ENCODE results near the gene AKNAD1. TPM values are rescaled to one million over a fixed set of nuclear protein-coding genes. Genes with fewer than 3 reads are reported as not detected.

AKNAD1 gene
- polyA plus RNA-seq, 1 of the 3 experiments (the other 2 are of a cell fraction): 0.71 TPM

Other genes starting within 250 kb of the AKNAD1 start
- gene HENMT1, start 196.0 kb downstream of the AKNAD1 start, polyA plus RNA-seq (2012; rRNA removed): 0.03 TPM in 2 replicates
- gene PRPF38B, start 164.8 kb downstream of the AKNAD1 start, polyA plus RNA-seq (2012; rRNA removed): 17.5 and 22.3 TPM in 2 replicates
- 0.02 TPM in 1 of 2 replicates, not detected in the other for gene FNDC7, start 144.2 kb downstream of the AKNAD1 start, polyA plus RNA-seq (2012; rRNA removed)
- gene STXBP3, start 110.4 kb downstream of the AKNAD1 start, polyA plus RNA-seq (2012; rRNA removed): 12.6 and 16.8 TPM in 2 replicates
- gene GPSM2, start 19.9 kb upstream of the AKNAD1 start, polyA plus RNA-seq (2012; rRNA removed): 6.2 and 6.7 TPM in 2 replicates
- 20.0 and 27.0 TPM in 2 replicates for gene CLCC1, start 106.4 kb upstream of the AKNAD1 start, polyA plus RNA-seq (2012; rRNA removed)
- 7.9 and 11.1 TPM in 2 replicates for gene WDR47, start 185.0 kb upstream of the AKNAD1 start, polyA plus RNA-seq (2012; rRNA removed)
- 16.0 and 21.9 TPM in 2 replicates for gene TAF13, start 218.9 kb upstream of the AKNAD1 start, polyA plus RNA-seq (2012; rRNA removed)
- gene TMEM167B, start 233.7 kb upstream of the AKNAD1 start, polyA plus RNA-seq (2012; rRNA removed): 12.7 and 15.1 TPM in 2 replicates